Endothelial cell of umbilical vein (primary cell): ENCODE measurements around the gene MYCBP.

Experiments
- CTCF ChIP-seq, 2 donors: IDR thresholded peaks; 1 replicate in 1 of 2; 2 replicates in 1 of 2; pipeline ENCODE4 v1.5.1; 2011; ENCODE audit warnings: low read length in 2 of 2, mild to moderate bottlenecking in 2 of 2, moderate library complexity in 2 of 2, control low read depth in 1 of 2, inconsistent platforms in 1 of 2, low read depth in 1 of 2; ENCODE audit not compliant: insufficient read depth in 1 of 2; ENCODE audit errors: extremely low read depth in 1 of 2
- JUN ChIP-seq: IDR thresholded peaks from 2 replicates; pipeline ENCODE4 v1.6.1; 2011; ENCODE audit warnings: borderline replicate concordance, low read depth; ENCODE audit not compliant: insufficient read length, insufficient read depth
- MAX ChIP-seq: IDR thresholded peaks from 2 replicates; pipeline ENCODE4 v1.6.1; 2011; ENCODE audit not compliant: insufficient read depth, insufficient read length
- POLR2AphosphoS5 ChIP-seq: IDR thresholded peaks from 2 replicates; pipeline ENCODE4 v1.6.1; 2012; ENCODE audit warnings: low read depth, mild to moderate bottlenecking, control low read depth, low read length, moderate library complexity; ENCODE audit not compliant: insufficient read depth

DNA sequence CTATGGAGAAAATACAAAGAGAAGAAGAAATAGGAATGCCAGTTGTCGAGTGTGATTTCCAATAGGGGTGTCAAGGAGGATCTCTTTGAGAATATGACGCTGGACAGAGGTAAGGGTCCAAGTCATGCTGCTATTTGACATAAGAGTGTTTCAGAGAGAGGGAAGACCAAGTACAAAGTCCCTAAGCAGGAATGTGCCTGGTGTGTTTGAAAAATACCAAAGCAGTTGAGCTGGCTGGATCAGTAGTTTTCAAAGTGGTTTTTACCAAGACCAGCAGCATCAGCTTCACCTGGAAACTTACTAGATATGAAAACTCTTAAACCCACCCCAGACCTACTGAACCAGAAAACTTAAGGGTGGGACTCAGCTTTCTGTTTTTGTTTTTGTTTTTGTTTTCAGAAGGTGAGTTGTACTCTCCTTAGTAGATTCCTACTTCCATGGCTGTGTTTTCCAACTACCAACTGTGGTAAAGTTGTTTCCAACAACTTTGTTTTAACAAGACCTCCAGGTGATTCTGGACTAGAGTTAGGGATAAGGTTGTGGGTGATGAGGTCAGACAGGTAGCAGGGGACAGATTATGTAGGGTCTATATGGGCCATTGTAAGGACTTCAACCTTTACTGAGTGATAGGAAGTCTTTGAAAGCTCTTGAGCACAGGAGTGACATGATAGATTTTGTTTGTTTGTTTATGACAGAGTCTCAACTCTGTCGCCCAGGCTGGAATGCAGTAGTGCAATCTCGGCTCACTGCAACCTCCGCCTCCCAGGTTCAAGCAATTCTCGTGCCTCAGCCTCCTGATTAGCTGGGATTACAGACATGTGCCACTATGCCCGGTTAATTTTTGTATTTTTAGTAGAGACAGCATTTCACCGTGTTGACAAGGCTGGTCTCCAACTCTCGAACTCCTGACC lies 15.5 kb upstream of the MYCBP start:
- TF ChIP-seq CTCF (IDR thresholded peaks at IDR 0.05; ENCODE audit: extremely low read depth in 1 of 2, insufficient read depth in 1 of 2, low read depth in 1 of 2, low read length in 2 of 2) (no peak), JUN (no peak), POLR2AphosphoS5 (no peak), MAX (no peak)
